HG02870 (cell line): ENCODE data around the gene GALNT18.

ENCODE experiments used
- ATAC-seq: cut with Tn5 transposase; IDR thresholded peaks from one replicate; pipeline ENCODE4 v1.9.1; 2021; ENCODE audit warnings: mild to moderate bottlenecking, moderate library complexity; ENCODE audit not compliant: unreplicated experiment

Gene GALNT18

DNA sequence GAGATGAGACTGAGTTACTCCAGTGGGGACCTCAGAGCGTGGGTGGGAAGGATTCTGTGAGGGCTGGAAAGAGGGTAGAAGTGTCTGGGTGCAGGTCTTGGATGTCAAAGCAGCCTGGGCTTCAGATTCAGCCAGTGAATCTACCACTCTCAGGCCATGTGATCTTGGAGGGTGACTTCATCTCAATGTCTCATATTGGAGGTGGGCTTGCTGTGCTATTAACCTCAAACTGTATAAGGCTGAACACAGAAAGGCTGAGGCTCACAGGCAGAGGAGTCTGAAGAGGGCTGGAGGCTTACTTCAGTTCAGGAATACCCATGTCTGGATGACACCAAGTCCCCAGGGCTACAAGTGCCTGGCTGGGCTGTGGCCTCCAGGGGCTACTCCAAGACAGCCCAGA lies 332.1 kb downstream of the GALNT18 start:
- ATAC-seq, result no peak

DNA sequence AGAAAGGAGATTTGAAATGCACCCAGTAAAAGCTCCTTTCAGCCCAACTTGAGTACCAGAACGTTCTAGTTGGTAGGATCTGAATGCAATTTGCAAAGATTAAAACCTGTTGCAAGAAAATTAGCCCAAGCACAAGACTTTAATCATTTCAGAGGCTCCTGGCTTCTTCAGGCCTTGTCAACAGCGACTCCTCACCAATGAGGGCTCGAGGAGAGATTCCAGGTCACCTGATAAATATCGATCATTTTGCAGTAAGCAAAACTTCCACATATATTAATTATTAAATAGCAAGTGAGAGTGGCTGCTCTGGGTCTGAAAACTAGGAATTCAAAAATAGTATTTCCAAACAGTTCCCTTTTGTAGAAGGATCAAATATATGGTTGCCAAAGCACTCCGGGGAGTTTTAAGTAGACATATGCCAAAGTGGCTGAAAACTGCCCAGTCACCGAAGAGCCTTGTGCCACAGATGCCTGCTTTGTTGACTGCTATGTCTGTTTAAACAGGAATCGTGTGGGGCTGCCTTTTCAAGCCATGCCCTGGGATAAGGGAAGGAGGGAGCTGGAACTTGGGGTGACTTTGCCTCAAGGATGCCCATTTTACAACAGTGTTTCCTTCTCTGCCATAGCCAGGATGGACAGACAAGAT lies 332.7 kb downstream of the GALNT18 start:
- no peak for ATAC-seq

- ATAC-seq, result no peak
These were observed 337.3 kb downstream of the GALNT18 start for GRCh38 chr11:11284481-11284880.

- no peak for ATAC-seq
These were observed 340.2 kb downstream of the GALNT18 start for GRCh38 chr11:11281626-11282025.

- no peak for ATAC-seq
These were observed 341.0 kb downstream of the GALNT18 start for GRCh38 chr11:11280826-11281225.

DNA sequence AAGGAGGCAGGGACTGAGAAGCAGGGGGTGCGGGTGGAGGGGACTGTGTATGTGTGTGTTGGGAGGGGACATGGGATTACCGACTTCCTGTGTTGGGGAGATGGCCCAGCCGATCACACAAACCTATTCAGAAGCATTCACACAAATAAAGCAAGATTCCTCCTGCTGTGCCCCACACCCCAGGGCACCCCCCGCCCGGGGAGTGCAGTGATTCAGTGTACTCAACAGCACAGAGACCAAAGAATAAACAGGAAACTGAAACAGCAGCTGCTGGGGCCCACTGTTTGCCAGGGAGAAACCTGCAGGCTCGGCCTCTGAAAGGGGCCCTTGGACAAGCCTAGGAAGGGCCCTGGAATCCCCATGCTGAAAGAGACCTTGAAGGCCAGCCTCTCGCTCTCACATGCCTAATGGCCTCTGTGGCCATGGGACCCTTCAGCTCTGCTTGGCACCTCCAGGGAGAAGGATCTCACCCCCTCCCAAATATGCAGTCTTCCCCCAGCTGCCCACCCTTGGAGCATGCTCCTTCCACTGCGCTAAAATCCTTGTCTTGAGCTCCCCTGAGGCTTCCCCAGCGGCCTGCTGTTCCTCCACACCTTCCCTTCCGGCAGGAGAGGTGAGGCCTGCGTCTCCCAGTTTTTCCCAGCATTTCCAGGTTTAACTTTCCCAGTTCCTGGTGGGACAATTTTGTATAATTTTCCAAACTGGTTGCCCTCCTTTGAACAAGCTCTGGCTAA lies 341.7 kb downstream of the GALNT18 start:
- no peak for ATAC-seq

- no peak for ATAC-seq
These were observed 349.6 kb downstream of the GALNT18 start for GRCh38 chr11:11272254-11272653.

DNA sequence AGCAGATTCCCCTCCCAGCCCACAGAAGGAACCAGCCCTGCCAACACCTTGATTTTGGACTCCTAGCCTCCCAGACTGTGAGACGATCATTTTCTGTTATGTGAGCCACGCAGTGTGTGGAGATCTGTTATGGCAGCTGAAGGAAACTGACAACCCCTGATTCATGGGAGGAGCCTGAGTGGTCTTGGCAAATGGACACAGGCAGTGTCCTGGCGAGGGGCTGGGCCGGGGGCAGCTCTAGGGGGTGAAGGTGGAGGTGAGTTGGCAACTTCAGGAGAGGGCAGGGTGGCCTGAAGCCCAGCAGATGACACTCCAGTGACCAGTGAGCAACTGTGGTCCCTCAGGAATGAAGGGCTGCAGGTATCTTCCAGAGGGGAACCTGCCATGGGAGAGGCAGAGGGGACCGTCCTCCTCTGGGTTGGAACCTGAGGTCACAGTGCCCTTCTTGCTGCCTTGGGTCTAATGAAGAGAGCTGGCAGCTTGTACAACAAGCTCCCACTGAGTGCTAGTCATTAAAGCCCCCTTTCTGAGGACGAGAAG lies 351.5 kb downstream of the GALNT18 start:
- ATAC-seq, result no peak

- no peak for ATAC-seq
These were observed 353.1 kb downstream of the GALNT18 start for GRCh38 chr11:11268706-11269105.

DNA sequence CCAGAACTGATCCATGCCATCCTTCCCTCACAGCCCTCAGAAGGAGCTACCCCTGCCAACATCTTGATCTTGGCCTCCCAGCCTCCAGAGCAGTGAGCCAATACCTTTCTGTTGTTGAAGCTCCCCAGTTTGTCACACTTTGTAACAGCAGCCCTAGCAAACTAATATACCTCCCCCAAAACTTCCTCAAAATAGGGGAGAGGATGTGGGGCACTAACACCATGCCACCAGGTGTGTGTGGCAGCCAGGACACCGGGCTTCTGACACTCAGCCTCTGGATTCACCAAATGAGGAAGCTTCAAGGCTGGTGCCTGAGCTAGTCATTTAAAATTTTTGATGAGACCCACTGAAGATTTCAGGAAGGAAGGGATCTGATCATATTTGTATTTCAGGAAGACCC lies 353.7 kb downstream of the GALNT18 start:
- ATAC-seq, result no peak

- no peak for ATAC-seq
These were observed 354.5 kb downstream of the GALNT18 start for GRCh38 chr11:11267312-11267711.

DNA sequence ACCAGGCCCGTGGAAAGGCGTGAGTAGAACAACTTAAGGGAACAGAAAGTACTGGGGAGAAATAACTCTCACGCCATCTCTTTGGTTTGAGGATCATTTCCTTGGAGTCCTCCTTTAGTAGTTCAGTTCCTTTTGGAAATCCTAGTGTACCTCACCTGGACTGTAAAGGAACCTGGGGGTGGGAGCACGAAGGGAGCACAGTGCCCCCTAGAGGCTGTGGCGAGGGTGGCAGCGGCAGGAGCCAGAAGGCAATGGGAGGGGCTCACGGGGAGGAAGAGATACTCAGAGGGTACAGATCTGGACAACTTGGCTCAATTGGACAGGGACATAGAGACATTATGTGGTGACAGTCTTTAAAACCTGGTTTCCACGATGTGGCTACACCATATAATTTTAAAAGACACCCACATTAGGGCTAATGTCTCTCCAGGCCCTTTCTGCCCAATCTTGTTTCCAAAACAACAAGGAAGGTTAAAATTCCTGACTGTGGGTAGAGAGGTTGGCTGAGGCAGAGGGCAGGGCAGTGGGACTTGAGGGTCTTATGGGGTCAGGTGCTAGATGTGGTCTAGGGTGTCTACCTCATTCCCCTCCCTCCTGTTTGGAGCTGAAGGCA lies 355.7 kb downstream of the GALNT18 start:
- ATAC-seq, result peak; percentile 55

DNA sequence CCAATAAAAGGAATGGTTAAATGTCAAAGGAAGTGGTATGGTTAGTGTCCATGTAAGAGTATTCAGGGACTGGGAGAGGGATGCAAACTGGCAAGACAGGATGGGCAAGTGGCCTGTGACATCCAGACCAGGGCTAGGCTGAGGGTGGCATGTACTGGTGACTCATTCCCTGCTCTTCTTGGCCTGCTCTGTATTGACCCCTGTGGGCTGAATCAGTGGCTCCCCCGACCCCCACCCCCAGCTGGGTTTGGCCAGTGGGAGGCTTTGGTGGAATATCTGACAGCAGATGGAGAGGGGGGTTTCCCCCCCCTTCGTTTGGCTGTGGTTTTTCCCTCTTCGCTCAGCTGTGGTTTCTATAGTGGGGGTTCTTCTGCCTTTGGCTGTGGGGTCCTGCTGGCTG lies 356.5 kb downstream of the GALNT18 start:
- ATAC-seq, result no peak

DNA sequence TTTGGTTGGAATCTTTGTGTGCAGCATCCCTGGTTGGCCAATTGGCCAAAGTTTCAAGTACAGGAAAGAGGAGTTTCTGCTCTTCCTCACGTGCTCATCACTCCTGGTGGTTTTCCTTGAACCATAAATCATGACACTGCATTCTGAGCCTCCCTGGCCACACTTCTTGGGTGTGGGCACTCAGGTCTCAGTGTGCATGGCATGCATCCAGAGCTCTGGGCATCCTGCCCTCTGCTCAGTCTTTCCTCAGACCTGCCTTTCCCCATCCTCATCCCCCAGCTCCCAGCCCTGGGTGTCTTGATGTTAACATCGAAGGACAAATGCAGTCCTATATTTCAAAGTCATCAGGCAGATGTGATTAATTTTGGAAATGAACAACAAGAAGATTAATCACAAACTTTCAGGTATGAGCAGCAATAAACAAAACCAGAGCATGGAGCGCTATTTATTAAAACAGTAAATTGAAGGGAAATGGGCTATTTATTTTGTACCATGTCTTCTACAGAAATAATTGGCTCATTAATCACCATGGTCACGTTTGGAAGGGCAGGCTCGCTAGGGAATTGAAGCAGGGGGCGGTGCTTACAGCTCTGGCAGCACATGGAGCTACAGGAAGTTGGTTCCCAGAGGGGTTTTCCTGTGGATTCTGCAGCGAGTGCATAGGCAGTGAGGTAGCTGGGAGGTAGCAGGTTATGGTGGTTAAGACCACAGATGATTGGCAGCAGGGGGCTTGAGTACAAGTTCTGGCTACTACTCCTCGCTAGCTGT lies 358.4 kb downstream of the GALNT18 start:
- ATAC-seq, result no peak

DNA sequence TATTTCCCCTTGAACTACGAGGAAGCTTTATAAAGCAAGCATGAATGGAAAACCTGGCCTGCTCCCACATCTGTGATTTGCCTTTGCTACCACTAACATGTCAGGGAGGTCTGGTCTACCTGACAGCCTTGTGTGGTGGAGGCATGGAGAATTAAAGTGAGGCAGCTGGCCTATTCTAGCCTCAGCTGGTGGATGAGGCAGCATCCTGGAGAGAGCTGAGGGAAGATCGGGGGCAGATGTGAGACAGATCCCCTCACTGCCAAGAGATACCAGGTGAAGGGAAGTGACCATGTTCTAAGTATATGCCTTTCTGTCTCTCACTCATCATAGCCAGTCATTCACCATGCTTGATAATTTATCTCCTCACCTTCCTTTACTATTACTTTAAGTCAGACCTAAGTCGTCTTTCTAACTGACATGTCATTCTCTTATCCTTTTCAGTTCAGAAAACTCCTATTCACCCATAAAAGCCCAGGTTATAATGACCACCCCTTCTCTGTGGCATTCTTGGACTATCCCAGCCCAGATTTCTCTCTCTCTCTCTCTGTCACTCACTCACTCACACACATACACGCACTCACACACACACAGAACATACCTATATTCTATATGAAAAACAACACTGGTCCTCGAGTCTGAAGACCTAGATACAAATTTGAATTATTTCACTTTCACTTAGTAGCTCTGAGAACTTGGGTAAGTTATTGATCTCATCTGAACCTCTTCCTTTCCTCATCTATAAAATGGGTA lies 359.5 kb downstream of the GALNT18 start:
- no peak for ATAC-seq

GRCh38 chr11:11261629-11262028 lies 360.2 kb downstream of the GALNT18 start:
- ATAC-seq, result no peak

- ATAC-seq, result no peak
These were observed 360.9 kb downstream of the GALNT18 start for GRCh38 chr11:11260903-11261302.

DNA sequence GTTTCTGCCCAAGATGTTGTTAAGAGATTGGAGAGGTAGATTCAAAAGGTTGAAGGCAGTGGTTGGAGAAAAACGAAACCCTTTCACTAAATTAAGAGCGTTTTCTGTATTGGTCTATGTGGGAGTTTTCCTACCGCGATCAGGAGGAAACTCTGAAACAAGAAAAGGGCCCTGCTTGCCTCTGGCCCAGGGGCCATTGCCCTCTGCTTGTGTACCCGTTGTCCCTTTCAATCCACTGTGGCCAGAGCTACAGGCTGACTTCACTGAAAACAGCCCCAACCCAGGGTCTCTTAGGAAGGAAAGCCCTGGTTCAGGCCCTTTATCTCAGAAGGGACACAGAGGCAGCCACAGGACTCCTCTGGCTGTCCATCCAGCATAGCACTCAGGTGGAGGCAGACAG lies 367.8 kb downstream of the GALNT18 start:
- ATAC-seq, result no peak

DNA sequence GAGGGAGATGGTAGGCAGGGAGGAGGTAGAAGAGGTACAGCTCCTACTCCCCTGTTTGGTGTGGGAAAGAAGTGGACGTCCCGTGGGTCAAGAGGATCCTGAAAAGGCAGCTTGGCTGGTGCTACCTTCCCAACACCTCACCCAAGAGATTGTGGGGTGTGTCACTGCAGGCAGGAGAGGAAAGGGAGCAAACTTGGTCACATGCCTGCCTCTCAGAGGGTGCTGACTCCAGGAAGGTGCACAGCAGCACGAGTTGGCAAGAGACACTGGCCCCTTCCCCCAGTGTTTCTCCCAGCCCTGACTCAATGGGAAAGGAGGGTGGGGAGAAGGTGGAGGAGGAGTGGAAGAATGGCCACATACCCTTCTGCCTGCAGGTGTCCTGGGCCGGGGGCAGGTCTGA lies 368.3 kb downstream of the GALNT18 start:
- ATAC-seq, result no peak

DNA sequence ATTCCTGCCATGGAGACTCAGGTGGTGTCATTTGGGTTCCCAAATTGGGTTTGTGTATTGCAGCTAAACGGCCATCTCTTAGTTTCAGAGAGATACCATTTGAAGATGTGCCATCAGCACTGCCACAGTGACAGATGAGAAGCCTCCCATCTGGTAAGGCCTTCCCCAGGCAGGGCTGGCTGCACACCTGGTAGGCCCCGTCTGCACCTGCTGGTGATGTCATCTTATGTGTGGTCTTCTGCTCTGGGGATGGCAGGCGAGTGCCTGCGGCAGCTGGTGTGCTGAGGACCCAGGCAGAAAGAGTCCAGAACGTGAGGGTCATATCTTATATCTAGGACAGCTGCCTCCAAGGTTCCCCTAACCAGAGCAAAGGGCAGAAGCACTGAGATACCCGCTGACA lies 369.4 kb downstream of the GALNT18 start:
- no peak for ATAC-seq
